HEK293T (cell line): ENCODE results near the gene ASAP3.

Experiments
- BHLHE40 ChIP-seq: fragments of 450-650 bp; IDR thresholded peaks from 2 replicates; pipeline ENCODE4 v1.6.1; 2016; ENCODE audit warnings: mild to moderate bottlenecking, moderate library complexity, borderline replicate concordance
- ELF4 ChIP-seq: fragments of 450-650 bp; IDR thresholded peaks from 2 replicates; pipeline ENCODE4 v1.6.1; 2017; ENCODE audit warnings: antibody characterized with exemption
- FOXA1 ChIP-seq: fragments of 450-650 bp; IDR thresholded peaks from 2 replicates; pipeline ENCODE4 v1.6.1; 2016; ENCODE audit warnings: mild to moderate bottlenecking
- FOXK2 ChIP-seq: fragments of 450-650 bp; IDR thresholded peaks from 2 replicates; pipeline ENCODE4 v1.6.1; 2016; ENCODE audit warnings: mild to moderate bottlenecking
- FOXM1 ChIP-seq: fragments of 450-650 bp; IDR thresholded peaks from 2 replicates; pipeline ENCODE4 v1.6.1; 2017; ENCODE audit warnings: mild to moderate bottlenecking, borderline replicate concordance
- L3MBTL2 ChIP-seq: fragments of 450-650 bp; conservative IDR thresholded peaks from 2 replicates; pipeline ENCODE4 v1.6.1; 2016; ENCODE audit warnings: mild to moderate bottlenecking
- SP1 ChIP-seq: fragments of 450-650 bp; IDR thresholded peaks from 2 replicates; pipeline ENCODE4 v1.6.1; 2017
- SUZ12 ChIP-seq: fragments of 450-650 bp; IDR thresholded peaks from 2 replicates; pipeline ENCODE4 v1.6.1; 2016; ENCODE audit warnings: mild to moderate bottlenecking
- TARDBP ChIP-seq: fragments of 450-650 bp; IDR thresholded peaks from 2 replicates; pipeline ENCODE4 v1.6.1; 2016
- ZNF384 ChIP-seq: fragments of 450-650 bp; IDR thresholded peaks from 2 replicates; pipeline ENCODE4 v1.6.1; 2016

DNA sequence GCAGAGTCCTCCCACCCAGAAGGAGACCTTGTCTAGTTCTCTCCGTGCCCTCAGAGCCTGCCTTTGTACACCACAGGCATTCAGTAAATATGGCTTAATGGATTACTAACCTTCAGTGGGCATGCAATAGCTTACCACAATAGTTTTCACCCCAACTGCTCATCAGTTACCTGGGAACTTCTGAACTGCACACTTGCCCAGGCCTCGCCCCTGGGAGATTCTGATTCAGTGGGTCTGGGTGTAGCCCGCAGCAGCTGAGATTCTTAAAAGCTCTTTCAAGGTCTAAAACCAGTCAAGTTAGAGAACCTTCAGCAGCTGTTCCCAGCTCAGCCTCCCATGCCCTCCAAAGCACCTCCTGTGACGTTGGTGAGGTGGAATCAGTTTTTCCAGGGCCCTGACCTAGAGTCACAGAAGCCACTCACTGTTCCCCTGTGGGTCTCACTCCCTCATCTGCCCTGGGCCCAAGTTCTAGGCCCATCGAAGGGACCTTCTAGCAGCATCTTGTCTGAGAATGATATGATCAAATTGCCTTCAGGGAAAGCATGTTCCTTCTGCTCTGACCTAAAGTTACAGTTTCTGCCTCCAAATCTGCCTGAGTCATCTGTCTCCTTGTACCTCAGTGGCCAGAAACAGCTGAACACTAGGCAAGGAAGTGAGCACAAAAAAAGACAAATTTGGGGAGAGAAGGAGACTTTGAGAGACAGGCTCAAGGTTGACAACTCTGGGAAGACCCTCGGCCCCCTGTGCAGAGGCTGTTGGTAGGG is 10.8 kb downstream of the ASAP3 start:
- no peak for TF ChIP-seq BHLHE40
- no peak for TF ChIP-seq ELF4
- TF ChIP-seq FOXK2 = no peak
- no peak for TF ChIP-seq SUZ12
- TF ChIP-seq ZNF384 = no peak
- TF ChIP-seq TARDBP = no peak
- no peak for TF ChIP-seq SP1
- TF ChIP-seq FOXA1 = no peak
- no peak for TF ChIP-seq L3MBTL2
- TF ChIP-seq FOXM1 = no peak
